BE2C (cell line): Measurements from ENCODE around the gene SSR4.

ENCODE experiments used
- DNase-seq: peaks from one replicate; pipeline ENCODE4 v3.0.0-alpha.2; 2020
- H3K27me3 ChIP-seq: fragments of 250-450 bp; sonication (Bioruptor Pico); 2 replicates; pipeline ENCODE4 v1.5.1; 2020; ENCODE audit warnings: mild to moderate bottlenecking
- H3K36me3 ChIP-seq: fragments of 250-450 bp; sonication (Bioruptor Pico); 2 replicates; pipeline ENCODE4 v1.5.1; 2020; ENCODE audit warnings: mild to moderate bottlenecking
- H3K4me1 ChIP-seq: fragments of 250-450 bp; sonication (Bioruptor Pico); 2 replicates; pipeline ENCODE4 v1.5.1; 2020
- H3K4me3 ChIP-seq: 2 replicates; pipeline ENCODE4 v1.5.1; 2011; ENCODE audit warnings: low read depth, low read length
- H3K9me3 ChIP-seq: fragments of 250-450 bp; sonication (Bioruptor Pico); 2 replicates; pipeline ENCODE4 v1.5.1; 2020
- TF ChIP-seq, protein P1 (sequence below): IDR thresholded peaks from 2 replicates; pipeline ENCODE4 v1.5.1; 2012; ENCODE audit warnings: mild to moderate bottlenecking, low read depth, low read length

Gene SSR4

DNA sequence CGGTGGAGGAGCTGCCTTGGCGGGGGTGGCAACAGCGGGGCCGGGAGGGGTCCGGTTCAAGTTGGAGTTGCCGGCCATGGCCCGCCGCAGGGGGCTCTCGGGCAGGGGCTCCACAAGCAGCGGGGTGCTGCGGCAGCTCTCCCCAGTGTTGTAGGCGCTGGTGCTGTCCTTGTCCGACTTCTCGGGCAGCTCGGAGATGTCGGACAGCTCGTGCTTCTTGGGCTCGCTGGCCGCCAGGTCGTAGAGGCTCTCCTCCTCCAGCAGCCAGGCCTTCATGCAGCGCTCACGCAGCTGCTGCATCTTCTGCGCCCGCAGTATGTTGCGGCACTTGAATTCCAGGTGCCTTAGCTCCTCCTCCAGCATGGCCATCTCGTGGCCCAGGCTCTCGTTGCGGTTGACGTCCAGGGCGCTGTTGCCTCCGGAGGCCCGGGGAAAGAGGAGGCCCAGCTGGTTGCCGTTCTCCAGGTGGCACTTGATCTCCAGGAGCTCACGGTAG, 9.7 kb downstream of the SSR4 start:
- H3K27me3 ChIP-seq: no peaks in the 10 kb centered on the region
- H3K4me1 ChIP-seq: no peaks in the 10 kb centered on the region
- no peaks in the 10 kb centered on the region for H3K9me3 ChIP-seq
- no peak for DNase-seq
- TF ChIP-seq, protein P1, sequence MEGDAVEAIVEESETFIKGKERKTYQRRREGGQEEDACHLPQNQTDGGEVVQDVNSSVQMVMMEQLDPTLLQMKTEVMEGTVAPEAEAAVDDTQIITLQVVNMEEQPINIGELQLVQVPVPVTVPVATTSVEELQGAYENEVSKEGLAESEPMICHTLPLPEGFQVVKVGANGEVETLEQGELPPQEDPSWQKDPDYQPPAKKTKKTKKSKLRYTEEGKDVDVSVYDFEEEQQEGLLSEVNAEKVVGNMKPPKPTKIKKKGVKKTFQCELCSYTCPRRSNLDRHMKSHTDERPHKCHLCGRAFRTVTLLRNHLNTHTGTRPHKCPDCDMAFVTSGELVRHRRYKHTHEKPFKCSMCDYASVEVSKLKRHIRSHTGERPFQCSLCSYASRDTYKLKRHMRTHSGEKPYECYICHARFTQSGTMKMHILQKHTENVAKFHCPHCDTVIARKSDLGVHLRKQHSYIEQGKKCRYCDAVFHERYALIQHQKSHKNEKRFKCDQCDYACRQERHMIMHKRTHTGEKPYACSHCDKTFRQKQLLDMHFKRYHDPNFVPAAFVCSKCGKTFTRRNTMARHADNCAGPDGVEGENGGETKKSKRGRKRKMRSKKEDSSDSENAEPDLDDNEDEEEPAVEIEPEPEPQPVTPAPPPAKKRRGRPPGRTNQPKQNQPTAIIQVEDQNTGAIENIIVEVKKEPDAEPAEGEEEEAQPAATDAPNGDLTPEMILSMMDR: no peak
- no peaks in the 10 kb centered on the region for H3K36me3 ChIP-seq
- no peak overlapping the region for H3K4me3 ChIP-seq

DNA sequence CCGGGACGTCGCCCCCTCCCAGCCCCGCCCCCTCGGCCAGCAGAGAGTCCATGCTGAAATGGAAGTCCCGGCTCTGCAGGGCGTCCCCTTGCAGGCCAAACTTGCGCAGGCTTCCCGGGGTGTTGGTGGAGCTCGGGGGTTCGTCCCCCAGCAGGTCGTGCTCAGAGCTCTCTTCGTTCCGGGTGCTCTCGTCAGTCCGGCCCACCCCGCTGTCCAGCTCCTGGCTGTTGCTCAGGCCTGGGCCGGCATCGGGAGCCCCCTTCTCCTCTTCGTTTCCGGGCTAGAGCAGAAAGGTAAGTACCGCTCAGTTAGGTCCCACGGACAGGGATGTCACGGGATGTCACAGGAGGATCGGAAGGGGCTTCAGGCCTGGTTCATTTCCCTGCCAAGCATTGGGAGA, 10.2 kb downstream of the SSR4 start:
- Histone ChIP-seq H3K36me3 (no peaks in the 10 kb centered on the region), H3K9me3 (no peaks in the 10 kb centered on the region), H3K27me3 (no peaks in the 10 kb centered on the region), H3K4me3 (no peak overlapping the region), H3K4me1 (no peaks in the 10 kb centered on the region)
- TF ChIP-seq, protein P1: no peak
- DNase-seq: no peak

DNA sequence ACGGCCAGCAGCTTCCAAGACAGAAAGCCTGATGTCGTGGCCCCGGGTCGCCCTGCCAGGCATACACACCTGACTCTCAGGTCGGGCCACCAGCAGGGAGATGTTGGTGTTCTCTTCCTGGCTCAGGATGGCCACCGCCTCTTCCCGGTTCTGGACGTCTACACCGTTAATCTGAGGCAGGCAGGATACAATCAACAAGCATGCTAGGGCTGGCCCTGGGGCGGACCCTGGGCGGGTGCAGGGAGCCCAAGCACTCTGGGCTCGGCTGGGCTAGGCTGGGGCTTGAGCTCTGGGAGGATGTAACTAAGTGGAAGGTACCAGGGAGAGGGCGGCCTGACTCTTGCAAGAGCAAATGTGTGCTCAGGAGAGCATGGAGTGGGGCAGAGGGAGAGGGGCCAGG, 11.0 kb downstream of the SSR4 start:
- H3K4me3 ChIP-seq: no peak overlapping the region
- H3K9me3 ChIP-seq: no peaks in the 10 kb centered on the region
- TF ChIP-seq, protein P1: no peak
- no peaks in the 10 kb centered on the region for H3K4me1 ChIP-seq
- DNase-seq: no peak
- H3K36me3 ChIP-seq: no peaks in the 10 kb centered on the region
- H3K27me3 ChIP-seq: no peaks in the 10 kb centered on the region

DNA sequence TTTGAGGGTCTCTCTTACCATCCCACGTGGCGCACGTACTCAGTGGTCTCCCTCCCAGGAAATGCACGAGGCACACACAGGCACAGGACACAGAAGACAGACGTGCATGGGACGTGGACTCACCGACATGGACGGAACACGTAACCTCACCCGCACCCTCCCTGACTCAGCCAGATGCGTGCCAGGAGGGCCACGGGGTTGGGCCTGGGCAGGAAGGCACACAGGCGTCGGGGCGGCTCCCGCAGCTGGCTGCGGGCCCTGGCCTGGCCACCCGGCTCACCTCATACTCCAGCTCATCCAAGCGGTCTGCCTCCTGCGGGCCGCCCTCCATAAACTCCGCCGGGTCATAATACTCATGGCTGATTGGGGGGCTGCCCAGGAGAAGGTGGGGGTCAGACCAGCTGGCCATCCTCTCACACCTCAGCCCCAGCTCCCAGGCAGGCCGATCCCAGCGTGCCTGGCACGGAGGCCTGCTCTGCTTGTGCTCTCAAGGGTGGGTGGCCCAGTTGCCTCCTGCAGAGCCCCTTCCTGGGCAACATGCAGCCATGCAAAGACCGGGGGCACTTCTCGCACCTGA, 12.6 kb downstream of the SSR4 start:
- Histone ChIP-seq H3K36me3 (no peaks in the 10 kb centered on the region), H3K4me3 (no peak overlapping the region), H3K9me3 (no peaks in the 10 kb centered on the region), H3K27me3 (no peaks in the 10 kb centered on the region), H3K4me1 (no peaks in the 10 kb centered on the region)
- TF ChIP-seq, protein P1: no peak
- DNase-seq: no peak

DNA sequence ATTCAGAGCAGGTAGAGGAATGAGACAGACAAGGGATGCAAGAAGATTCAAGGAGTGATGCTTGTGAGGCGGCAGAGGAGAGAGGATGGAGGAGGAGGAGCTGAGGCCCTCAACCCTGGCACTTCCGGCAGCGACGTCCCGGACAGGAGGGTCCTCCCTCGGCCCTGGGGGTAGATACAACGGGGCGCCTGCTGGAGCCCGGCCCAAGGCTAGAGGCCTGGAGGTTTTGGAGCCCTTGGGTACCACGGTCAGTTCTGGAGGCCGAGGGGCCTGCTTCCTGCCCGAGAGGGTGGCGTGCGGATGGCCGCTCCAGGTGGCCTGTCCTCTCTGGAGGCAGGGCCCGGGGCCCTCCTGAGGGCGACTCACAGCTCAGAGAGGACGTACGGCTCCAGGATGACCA, 13.5 kb downstream of the SSR4 start:
- H3K27me3 ChIP-seq: no peaks in the 10 kb centered on the region
- H3K36me3 ChIP-seq: no peaks in the 10 kb centered on the region
- H3K4me1 ChIP-seq: no peaks in the 10 kb centered on the region
- no peak for DNase-seq
- H3K4me3 ChIP-seq: no peak overlapping the region
- H3K9me3 ChIP-seq: no peaks in the 10 kb centered on the region
- TF ChIP-seq, protein P1: no peak

DNA sequence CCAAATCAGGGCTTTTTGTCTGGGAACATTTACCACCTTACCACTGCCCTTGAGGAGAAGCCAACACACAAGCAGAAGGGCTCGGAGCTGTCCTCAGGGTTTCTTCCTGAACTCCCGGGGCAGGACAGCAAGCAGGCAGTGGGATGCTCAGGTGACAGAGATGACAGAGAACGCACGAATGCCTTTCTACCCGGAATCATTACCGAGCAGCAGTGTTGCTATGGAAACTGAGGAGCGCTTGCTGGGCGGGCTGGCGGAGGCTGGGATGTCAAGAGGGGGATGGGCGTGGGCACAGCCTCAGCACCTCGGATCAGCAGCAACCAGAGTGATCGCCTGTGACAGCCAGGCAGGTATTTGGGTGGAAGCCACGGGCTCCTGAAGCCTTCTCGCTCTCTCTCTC, 17.8 kb downstream of the SSR4 start:
- DNase-seq: no peak
- H3K36me3 ChIP-seq: no peaks in the 10 kb centered on the region
- no peaks in the 10 kb centered on the region for H3K4me1 ChIP-seq
- TF ChIP-seq, protein P1: no peak
- H3K9me3 ChIP-seq: no peaks in the 10 kb centered on the region
- no peaks in the 10 kb centered on the region for H3K27me3 ChIP-seq
- H3K4me3 ChIP-seq: no peak overlapping the region
